Mesodermal cell (in vitro differentiated cells): ENCODE results near the gene CCDC175. TPM values are rescaled to one million over a fixed set of nuclear protein-coding genes. Genes with fewer than 3 reads are reported as not detected.

Source experiments
- H3K27ac ChIP-seq: 2 replicates; pipeline ENCODE4 v1.7.0; 2013; ENCODE audit warnings: mild to moderate bottlenecking, low read depth, low read length, moderate library complexity; ENCODE audit not compliant: severe bottlenecking
- H3K36me3 ChIP-seq: 2 replicates; pipeline ENCODE4 v1.7.1; 2013; ENCODE audit warnings: mild to moderate bottlenecking, low read length, moderate library complexity; ENCODE audit not compliant: control insufficient read depth, insufficient read depth
- H3K4me1 ChIP-seq: one replicate; pipeline ENCODE4 v1.7.1; 2013; ENCODE audit warnings: mild to moderate bottlenecking, low read length; ENCODE audit not compliant: insufficient read depth, control insufficient read depth, poor library complexity, severe bottlenecking
- H3K4me3 ChIP-seq: 2 replicates; pipeline ENCODE4 v1.7.0; 2013; ENCODE audit warnings: low read length, control low read depth, mild to moderate bottlenecking; ENCODE audit not compliant: insufficient read depth, poor library complexity, severe bottlenecking; ENCODE audit errors: extremely low read depth
- H3K9me3 ChIP-seq: 2 replicates; pipeline ENCODE4 v1.7.1; 2013; ENCODE audit warnings: mild to moderate bottlenecking, low read length, moderate library complexity; ENCODE audit not compliant: control insufficient read depth
- WGBS, 2 experiments: methylation state at CpG; one replicate each; pipeline ENCODE4 v1.1.5; 2013; ENCODE audit warnings: missing lambda C conversion rate in 2 of 2; ENCODE audit not compliant: insufficient coverage in 2 of 2; 5-methylcytosine and 5-hydroxymethylcytosine counted together
- polyA plus RNA-seq, 2 experiments: library from polyadenylated mRNA; stranded (reverse); fragments of 50-300 nt; gene quantifications; one replicate each; pipeline ENCODE4 v1.2.3, GENCODE V29; 2013

Gene CCDC175
- polyA plus RNA-seq (2013, experiment 1 of 2): not detected
- not detected for polyA plus RNA-seq (2013, experiment 2 of 2)

DNA sequence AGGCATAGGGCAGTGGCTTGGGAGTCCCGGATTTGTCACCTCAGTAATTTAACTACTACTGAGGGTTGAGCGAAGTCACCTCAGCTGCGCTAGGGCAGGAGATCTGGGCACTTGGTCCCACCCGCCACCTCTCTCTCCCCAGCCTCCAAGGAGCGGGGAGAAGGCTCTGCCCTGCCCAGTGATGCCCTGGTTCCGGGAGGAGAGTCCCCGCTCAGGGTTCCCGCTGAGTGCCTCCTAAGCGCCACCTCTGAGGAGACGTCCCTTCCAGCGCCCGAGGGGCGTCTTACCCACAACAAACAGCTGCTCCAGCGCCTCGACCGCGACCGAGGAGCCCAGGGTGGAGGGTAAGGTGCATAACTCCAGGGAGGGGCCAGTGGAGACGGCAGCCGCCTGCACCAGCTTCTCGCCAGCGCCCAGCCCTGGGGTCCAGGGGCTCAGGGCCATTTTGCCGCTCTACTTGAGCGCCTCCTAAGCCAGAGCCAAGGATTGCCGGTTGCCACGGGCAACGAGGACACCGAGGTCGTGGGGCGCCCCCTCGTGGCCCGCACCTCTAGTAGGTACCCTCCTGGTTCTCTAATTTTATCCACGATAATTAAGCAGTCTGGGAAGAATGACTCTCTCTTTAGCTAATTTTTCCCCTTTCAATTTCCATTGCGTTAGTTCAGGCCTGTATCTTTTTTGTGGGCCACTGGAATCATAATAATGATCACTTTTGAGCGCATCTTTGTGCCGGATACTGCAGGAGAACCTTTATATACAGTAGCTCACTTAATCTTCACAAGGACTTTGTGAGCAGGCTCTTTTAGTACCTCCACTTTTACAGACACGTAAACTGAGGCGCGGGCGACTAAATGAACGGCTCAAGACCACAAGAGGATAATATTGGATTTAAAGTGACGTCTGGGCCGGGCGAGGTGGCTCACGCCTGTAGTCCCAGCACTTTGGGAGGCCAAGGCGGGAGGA lies at the start of gene CCDC175:
TSS of gene CCDC175 (minus strand) at position 481 of the 963 bp plus-strand sequence. CDS start at position 444, 37 bp downstream.
- Histone ChIP-seq H3K27ac (no peak within 1 kb of the TSS), H3K36me3 (no peaks in the 10 kb centered on the region), H3K4me3 (peak within 1 kb of the TSS; percentile 49), H3K9me3 (no peaks in the 10 kb centered on the region), H3K4me1 (peaks cover 10% of the 10 kb centered on the region)
- WGBS, 2 experiments: 19 to 33% methylated on average over 24 to 29 of the region's 46 CpGs

DNA sequence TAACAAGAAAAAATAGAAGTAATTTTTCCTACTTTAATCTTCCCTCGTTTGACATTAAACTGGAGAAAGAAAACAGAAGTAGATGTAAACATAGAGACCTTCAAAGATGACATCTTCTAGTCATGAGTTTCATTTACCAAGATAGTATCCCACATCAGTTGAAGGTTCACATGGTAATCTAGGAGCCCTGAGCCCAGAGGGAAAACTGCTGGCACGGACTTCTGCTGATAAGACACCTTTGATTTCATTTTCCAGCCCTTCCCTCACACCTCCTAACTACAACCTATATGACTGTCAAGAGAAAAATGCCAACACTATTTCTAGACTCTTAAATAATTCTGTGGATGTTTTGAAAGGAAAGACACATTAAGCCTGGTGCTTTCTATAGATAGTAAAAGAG lies 46.0 kb upstream of the CCDC175 start:
- Histone ChIP-seq H3K36me3 (no peaks in the 10 kb centered on the region), H3K27ac (no peak overlapping the region), H3K4me1 (no peaks in the 10 kb centered on the region), H3K4me3 (no peak overlapping the region), H3K9me3 (no peaks in the 10 kb centered on the region)
- 100% methylated on average over 1 of the region's 2 CpGs; no CpG with 5 or more reads in 1 of the 2 experiments for WGBS, 2 experiments

DNA sequence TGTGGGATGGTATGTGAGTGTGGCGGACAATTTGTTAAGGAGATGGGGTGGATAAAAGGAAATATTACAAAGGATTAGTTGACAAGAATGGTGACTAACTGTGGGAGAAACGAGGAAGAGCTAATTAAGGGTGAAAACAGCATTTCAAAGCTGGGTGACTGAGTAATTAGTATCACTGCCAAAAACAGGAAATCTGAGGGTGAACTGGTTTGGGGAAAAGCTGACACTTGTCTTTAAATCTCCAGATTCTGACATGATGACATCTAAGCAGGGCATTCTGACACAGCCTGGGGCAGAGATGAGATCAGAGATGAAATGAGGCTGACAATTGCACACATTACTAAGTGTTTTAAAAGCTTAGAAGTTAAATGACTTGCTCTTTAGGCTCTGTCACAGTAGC lies 42.4 kb upstream of the CCDC175 start:
- WGBS, 2 experiments: 62 to 66% methylated on average over 2 of the region's 2 CpGs
- H3K27ac ChIP-seq: no peak overlapping the region

DNA sequence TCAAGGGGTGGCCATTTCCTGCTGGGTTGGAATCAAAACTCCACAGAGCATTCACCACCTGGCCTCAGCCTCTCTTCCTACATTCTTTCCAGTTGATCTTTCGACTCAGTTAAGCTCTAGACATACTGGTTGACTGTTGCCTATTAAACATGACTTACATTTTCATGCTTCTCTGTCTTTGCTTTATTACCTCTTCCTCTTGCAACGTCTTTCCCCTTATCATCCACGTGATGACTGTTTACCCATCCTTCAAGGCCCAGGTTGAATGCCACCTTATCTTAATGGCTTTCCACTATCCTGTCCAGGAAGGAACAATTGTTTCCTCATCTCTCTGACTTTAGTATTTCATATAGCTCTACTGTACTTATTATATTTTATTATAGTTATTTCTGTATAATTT lies 24.4 kb upstream of the CCDC175 start:
- WGBS, 2 experiments: 73 to 82% methylated on average over 3 of the region's 3 CpGs
- Histone ChIP-seq H3K27ac (no peak overlapping the region), H3K36me3 (no peaks in the 10 kb centered on the region), H3K9me3 (no peaks in the 10 kb centered on the region), H3K4me3 (no peak overlapping the region), H3K4me1 (no peaks in the 10 kb centered on the region)

More for the DNA sequence above, 42.4 kb upstream of the CCDC175 start:
- H3K9me3 ChIP-seq: no peaks in the 10 kb centered on the region
- H3K4me3 ChIP-seq: no peak overlapping the region
- no peaks in the 10 kb centered on the region for H3K4me1 ChIP-seq
- H3K36me3 ChIP-seq: no peaks in the 10 kb centered on the region

DNA sequence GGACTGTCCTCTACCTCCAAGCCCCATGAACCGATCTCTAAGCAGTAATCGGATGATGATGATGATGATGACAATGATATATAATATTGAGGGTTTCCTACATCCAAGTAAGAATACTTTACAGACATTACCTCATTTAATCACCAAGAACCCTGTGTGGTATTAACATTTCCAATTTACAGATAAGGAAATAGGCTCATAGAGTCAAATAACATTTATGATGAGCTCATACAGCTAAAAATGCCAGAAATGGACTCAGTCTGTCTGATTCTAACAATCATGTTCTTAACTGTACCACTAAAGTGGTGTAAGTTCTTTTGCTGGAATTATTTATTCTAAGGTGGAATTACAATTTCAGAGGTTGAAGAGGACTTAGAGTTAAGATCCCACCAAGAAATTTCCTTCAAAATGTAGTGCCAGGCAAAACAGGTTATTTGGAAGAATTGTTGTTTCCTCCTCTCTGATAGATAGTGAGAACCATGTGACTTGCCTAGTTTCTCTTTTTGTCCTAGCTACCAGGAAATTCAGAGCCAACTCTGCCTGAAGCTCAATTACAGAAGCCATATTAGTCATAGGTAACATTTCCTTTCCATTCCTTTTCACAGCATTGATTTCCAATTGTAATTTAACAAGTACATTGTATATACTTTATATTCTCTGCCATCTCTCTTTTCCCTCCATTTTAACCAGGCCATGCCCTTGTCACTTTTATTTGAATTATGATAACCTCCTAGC lies 23.8 kb upstream of the CCDC175 start:
- no CpG with 5 or more reads among the region's 2 CpGs for WGBS, 2 experiments

DNA sequence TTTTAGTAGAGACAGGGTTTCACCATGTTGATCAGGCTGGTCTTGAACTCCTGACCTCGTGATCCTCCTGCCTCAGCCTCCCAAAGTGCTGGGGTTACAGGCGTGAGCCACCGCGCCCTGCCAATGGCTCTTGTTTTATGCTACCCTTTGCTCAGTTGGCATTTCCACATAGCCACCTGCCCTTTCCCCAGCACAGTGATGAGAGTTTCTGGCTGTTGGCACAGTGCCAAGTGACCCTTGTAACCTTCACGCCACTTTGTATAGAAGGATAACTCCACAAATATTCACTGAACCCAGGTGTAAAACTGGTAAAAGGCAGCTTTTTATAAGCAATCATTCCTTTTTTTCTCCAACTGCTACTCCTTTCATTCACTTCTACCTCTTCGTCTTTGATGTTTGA lies 18.5 kb upstream of the CCDC175 start:
- H3K4me1 ChIP-seq: no peaks in the 10 kb centered on the region
- H3K4me3 ChIP-seq: no peak overlapping the region
- WGBS, 2 experiments: 91 to 94% methylated on average over 4 to 5 of the region's 6 CpGs
- no peak overlapping the region for H3K27ac ChIP-seq
- H3K9me3 ChIP-seq: peaks cover 3% of the 10 kb centered on the region
- no peaks in the 10 kb centered on the region for H3K36me3 ChIP-seq

More for the DNA sequence above, 23.8 kb upstream of the CCDC175 start:
- no peak overlapping the region for H3K4me3 ChIP-seq
- H3K9me3 ChIP-seq: no peaks in the 10 kb centered on the region
- no peaks in the 10 kb centered on the region for H3K36me3 ChIP-seq
- no peaks in the 10 kb centered on the region for H3K4me1 ChIP-seq
- no peak overlapping the region for H3K27ac ChIP-seq

DNA sequence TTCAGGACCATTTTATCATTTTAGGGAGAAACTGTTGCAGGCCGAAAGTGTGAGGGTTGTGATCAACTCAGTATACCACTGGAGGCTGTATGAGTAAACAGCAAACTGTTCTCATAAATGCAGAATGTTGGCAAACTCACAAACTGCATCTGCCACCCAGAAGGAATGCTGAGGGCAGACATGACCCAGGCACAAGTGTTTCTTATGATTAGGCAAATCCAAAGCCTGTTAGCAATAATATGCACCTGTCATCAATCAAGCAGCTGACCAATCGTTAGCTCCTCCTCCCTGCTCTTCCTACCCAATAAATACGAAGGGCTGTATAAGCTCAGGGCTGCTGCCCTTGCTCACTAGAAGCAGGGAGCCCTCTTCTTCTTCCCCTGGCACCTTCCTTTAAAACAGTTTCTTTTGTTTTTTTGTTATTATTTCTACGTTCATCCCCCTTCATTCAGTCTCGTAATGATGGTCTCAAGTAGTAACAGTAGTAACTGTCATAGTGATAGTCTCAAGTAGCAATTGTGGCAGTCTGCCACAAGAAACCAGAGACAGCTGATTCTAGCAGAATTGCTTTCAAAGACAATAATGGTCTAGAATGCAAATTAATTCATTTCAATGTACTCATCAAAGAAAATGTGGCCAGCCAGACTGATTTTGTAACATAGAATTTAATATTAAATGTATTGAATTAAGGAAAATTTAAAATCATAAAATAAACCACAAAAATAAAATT lies 15.2 kb upstream of the CCDC175 start:
- 82 to 92% methylated on average over 3 to 4 of the region's 5 CpGs for WGBS, 2 experiments
- H3K36me3 ChIP-seq: no peaks in the 10 kb centered on the region

DNA sequence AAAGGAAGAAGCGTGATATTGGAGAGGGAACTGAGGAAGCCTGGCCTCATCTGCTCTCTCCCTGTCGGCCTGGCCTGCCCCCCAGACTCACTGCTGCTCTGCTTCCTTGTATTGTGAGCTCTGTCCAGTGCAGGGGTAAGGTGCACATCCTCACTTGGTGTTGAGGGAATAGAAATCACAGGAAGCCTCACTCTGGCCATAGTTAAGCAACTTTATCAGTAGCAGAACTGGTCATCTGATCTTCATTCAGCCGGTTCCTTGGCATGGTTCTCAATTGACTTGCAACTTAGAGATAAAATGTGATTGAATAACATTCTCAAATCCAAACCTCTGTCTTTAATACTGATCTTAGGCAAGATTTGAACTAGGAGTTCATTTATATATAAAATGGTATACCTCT lies 11.5 kb upstream of the CCDC175 start:
- H3K27ac ChIP-seq: no peak overlapping the region
- no peak overlapping the region for H3K4me3 ChIP-seq
- H3K9me3 ChIP-seq: peaks cover 3% of the 10 kb centered on the region
- H3K36me3 ChIP-seq: no peaks in the 10 kb centered on the region
- peaks cover 3% of the 10 kb centered on the region for H3K4me1 ChIP-seq
- 80 to 100% methylated on average over 1 of the region's 3 CpGs for WGBS, 2 experiments

More for the DNA sequence above, 15.2 kb upstream of the CCDC175 start:
- no peaks in the 10 kb centered on the region for H3K4me1 ChIP-seq
- peaks cover 3% of the 10 kb centered on the region for H3K9me3 ChIP-seq
- no peak overlapping the region for H3K4me3 ChIP-seq
- H3K27ac ChIP-seq: no peak overlapping the region

DNA sequence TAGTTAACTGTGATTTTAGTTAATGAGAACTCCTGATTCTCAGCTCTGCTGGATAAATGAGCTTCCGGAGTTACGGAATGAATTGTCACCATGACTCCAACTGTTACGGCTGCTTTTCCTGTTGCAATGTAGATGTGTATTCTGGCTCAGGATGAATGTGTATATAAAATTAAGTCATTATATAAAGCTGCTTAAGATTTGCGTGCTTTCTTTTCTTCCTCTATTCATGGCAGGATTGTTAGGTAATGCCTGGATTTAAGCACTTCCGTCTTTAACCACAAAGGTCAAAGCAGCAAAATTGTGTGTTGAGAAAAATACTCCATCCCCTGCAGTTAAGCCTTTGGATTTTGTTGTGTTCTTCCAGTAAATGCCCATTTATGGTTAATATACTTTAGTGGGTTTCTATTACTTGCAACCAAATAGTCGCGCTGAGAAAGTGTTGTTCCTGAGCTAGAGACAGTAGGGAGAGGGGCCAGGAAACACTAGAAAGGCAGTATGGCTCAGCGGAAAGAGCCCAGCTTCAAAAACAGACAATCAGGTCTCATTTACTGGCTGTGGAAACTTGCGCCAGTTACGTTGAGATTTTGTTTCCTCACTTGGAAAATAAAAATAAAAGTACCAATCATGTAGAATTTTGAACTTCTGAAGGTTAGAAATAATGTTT lies 9.4 kb upstream of the CCDC175 start:
- Histone ChIP-seq H3K4me1 (peaks cover 3% of the 10 kb centered on the region), H3K9me3 (no peaks in the 10 kb centered on the region), H3K36me3 (no peaks in the 10 kb centered on the region), H3K4me3 (no peak overlapping the region), H3K27ac (no peak overlapping the region)
- WGBS, 2 experiments: 89 to 96% methylated on average over 5 to 7 of the region's 10 CpGs

DNA sequence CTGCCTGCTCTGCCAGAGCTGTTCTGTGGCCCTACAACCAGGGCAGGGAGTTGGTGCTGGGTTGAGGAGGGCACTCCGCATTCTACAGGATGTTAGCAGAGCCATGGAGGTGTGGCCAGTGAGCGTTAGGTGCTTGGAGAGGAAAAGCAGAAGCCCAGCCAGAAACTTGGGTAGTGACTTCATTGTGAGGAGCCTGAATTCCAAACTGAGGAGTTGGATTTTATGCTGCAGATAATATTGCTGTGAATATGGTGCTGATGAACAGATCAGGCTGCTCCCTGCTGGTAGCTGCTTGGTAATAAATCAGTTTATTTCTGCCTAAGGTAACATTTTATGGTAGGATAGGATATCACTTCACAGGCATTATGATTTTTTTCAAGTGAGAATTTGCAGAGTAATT lies 7.1 kb upstream of the CCDC175 start:
- H3K9me3 ChIP-seq: no peaks in the 10 kb centered on the region
- no peak overlapping the region for H3K4me3 ChIP-seq
- H3K36me3 ChIP-seq: no peaks in the 10 kb centered on the region
- H3K27ac ChIP-seq: no peak overlapping the region
- peaks cover 3% of the 10 kb centered on the region for H3K4me1 ChIP-seq
- 75 to 79% methylated on average over 2 of the region's 2 CpGs for WGBS, 2 experiments
